Measurements from ENCODE around the gene ITPK1. TPM values are rescaled to one million over a fixed set of nuclear protein-coding genes. Genes with fewer than 3 reads are reported as not detected.

The ITPK1 gene
- total RNA-seq, 2 experiments from 2014 or later = 63.7 to 71.0 TPM

DNA sequence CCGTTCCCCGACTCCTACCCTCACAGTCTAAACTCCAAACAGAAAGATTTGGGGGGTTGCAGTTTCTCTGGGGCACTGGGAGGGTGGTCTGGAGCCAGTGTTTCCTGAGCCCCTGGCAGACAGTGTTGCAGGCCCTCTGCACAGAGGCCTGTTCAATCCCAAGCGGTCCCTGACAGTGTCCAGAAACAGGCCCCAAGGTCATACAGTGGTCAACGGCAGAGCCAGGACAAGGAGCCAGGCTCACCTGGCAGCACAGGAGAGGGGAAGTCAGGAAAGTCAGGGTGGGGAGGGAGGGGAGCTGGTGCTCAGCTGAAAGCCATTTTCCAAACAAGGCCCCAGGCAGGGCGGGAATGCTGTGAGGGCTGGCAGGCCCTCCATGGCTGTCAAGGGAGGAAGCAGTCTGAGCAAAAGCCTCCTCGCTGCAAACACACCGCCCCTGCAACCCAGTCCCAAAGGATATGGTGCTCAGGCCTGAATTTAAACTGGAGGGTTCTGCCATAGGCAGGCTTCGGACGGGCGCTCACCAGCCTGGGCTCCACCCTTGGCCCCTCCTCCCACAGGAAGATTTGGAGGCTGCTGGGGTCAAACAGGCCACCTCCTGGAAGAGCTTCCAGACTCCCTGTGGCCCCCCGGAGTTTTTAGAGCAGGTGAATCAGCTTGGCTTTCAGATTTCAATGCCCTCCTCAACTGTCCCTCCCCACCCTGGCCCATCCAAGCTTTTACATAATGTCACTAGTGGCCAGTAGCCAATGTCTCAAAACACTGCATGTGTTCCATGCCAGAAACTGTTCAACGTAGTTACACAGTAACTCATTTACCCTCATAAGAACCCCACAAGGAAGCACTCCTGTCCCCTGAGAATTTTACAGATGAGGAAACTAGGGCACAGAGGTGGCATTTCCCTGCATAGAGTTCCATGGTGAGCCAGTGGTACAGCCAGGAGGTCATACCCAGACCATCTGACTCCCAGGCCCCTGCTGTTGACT, 151.3 kb downstream of the ITPK1 start:
- peaks cover 4% of the 10 kb centered on the region for H3K9me3 Mint-ChIP-seq
- no peak overlapping the region for H3K27ac Mint-ChIP-seq
- peaks cover 4% of the 10 kb centered on the region for H3K36me3 Mint-ChIP-seq (ENCODE audit: low read depth)
- ChIA-PET POLR2A (no interaction called here), CTCF (no interaction called here)
- DNase-seq = no peak
- no peak overlapping the region for H3K4me3 Mint-ChIP-seq
- no peaks in the 10 kb centered on the region for H3K27me3 Mint-ChIP-seq
- H3K4me1 Mint-ChIP-seq = no peaks in the 10 kb centered on the region

DNA sequence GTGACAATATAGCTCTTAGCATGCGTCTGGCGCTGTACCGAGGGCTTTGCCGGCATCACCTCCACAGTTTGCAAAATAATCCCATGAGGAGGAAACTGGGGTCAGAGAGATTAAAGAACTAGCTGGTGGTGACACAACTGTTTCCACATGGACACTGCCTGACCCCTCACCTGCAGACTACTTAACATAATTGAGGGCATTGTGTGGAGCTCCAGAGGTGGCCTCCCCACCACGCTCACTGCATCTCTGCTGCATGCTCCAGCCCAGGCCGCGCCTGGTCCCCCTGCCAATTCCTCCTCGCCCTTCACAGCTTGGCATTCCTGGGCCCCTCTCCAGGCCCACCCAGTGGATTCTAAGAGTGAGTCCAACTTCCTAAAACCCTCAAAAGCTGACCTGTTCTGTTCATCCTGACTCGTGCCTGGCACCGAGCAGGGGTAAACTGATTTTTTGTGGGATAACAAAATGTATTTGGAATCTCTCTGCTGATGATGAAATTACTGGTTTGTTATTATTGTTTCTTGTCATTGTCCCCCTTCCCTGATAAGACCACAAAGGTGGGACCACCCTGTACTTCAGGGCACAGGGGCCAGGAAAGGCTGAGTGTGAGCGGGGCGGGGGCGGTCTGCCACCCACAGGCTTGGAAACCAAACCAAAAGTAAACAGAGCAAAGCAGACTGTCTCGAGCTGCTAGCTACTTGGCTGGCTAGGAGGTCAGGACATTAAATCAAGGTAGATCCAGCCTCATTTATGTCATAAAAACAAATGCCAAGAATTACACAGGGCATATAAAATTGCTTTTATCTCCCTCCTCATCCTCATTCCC, 152.2 kb downstream of the ITPK1 start:
- no peak overlapping the region for H3K27ac Mint-ChIP-seq
- POLR2A ChIA-PET = no interaction called here
- no peak for DNase-seq
- H3K27me3 Mint-ChIP-seq = no peaks in the 10 kb centered on the region
- H3K36me3 Mint-ChIP-seq (ENCODE audit: low read depth) = peaks cover 4% of the 10 kb centered on the region
- H3K9me3 Mint-ChIP-seq = peaks cover 4% of the 10 kb centered on the region
- no peak overlapping the region for H3K4me3 Mint-ChIP-seq
- CTCF ChIA-PET = interaction anchor here (0.6 to 1.3 kb wide), 3 partner anchors 9 to 50 kb away, joined by 3 read pairs; no protein-coding TSS in a partner anchor
- H3K4me1 Mint-ChIP-seq = no peaks in the 10 kb centered on the region

DNA sequence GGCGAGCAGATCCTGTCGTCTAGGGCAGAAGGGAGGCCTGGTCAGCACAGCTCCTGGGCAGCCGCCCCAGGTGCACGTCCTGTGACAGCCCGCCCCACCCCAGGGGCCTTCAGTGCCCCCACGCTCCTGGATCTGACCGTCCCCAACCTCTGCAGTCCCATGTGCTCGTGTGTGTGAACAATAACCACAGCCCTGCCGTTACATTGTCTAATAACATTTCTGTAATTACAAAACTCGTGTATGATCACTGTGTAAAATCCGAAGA, 153.0 kb downstream of the ITPK1 start:
- no peak overlapping the region for H3K27ac Mint-ChIP-seq
- H3K36me3 Mint-ChIP-seq (ENCODE audit: low read depth) = peaks cover 4% of the 10 kb centered on the region
- H3K4me1 Mint-ChIP-seq = no peaks in the 10 kb centered on the region
- no peak for DNase-seq
- H3K9me3 Mint-ChIP-seq = peaks cover 4% of the 10 kb centered on the region
- ChIA-PET CTCF (interaction anchor here (0.6 to 1.3 kb wide), 3 partner anchors 8 to 49 kb away, joined by 3 read pairs; no protein-coding TSS in a partner anchor), POLR2A (no interaction called here)
- H3K27me3 Mint-ChIP-seq = no peaks in the 10 kb centered on the region
- no peak overlapping the region for H3K4me3 Mint-ChIP-seq

DNA sequence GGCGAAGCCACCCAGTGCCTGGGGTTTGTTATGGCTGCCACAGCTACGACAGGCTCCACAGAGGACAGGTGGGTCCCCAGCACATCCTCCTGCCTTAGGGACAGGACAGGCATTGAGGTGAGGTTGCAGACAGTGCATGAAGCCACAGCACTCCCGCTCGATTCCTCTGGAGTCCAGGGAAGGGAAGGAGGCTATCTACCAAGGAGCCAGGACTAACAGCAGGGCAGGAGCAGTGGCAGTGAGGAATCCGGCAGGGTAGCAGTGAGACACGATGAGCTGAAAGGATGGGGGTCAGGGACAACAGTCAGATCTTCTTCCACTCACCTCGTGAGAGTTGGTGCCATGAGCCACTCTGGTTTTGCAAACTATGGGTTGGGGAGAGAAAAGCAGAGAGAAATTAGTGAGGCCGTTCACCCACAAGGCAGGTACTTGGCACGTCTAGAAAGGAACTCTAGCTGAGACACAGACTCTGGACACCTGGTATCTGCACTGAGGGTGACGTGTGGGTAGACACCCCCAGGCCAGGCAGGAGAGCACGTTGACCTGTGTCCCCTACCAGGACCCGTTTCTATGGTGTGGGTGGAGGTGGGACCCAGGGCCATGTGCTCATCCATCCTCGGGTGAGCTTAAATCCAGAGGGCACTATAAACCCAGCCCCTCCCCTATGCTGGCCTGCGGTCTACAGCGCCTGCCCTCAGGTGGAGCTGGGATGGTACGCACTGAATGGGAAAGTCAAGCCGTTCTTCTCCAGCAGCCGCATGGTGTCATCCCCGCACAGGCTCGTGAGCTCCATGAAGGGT, 153.5 kb downstream of the ITPK1 start:
- Mint-ChIP-seq H3K4me1 (no peaks in the 10 kb centered on the region), H3K27ac (no peak overlapping the region), H3K27me3 (no peaks in the 10 kb centered on the region), H3K36me3 (ENCODE audit: low read depth) (no peaks in the 10 kb centered on the region), H3K4me3 (no peak overlapping the region), H3K9me3 (no peaks in the 10 kb centered on the region)
- ChIA-PET CTCF (interaction anchor here (0.6 to 1.3 kb wide), 3 partner anchors 7 to 12 kb away, joined by 3 read pairs; no protein-coding TSS in a partner anchor), POLR2A (no interaction called here)
- no peak for DNase-seq

DNA sequence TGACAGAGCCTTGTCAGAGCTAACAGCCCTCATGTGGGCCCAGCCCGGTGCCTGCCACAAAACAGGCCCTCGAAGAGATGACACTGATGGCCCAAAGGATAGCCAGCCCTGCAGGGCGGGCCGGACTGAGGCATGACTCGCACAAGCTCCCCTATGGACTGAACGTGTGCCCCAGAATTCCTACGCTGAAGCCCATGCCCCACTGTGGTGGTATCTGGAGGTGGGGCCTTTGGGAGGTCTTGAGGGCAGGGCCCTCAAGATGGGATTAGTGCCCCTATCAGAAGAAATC, 154.2 kb downstream of the ITPK1 start:
- H3K27ac Mint-ChIP-seq = peak overlapping the region; percentile 25
- no peak for DNase-seq
- H3K36me3 Mint-ChIP-seq (ENCODE audit: low read depth) = no peaks in the 10 kb centered on the region
- no peaks in the 10 kb centered on the region for H3K27me3 Mint-ChIP-seq
- CTCF ChIA-PET = interaction anchor here (1.1 kb wide), 1 partner anchor 8 kb away, joined by 3 read pairs; no protein-coding TSS in a partner anchor
- no peak overlapping the region for H3K4me3 Mint-ChIP-seq
- H3K4me1 Mint-ChIP-seq = no peaks in the 10 kb centered on the region
- no peaks in the 10 kb centered on the region for H3K9me3 Mint-ChIP-seq
- POLR2A ChIA-PET = no interaction called here

DNA sequence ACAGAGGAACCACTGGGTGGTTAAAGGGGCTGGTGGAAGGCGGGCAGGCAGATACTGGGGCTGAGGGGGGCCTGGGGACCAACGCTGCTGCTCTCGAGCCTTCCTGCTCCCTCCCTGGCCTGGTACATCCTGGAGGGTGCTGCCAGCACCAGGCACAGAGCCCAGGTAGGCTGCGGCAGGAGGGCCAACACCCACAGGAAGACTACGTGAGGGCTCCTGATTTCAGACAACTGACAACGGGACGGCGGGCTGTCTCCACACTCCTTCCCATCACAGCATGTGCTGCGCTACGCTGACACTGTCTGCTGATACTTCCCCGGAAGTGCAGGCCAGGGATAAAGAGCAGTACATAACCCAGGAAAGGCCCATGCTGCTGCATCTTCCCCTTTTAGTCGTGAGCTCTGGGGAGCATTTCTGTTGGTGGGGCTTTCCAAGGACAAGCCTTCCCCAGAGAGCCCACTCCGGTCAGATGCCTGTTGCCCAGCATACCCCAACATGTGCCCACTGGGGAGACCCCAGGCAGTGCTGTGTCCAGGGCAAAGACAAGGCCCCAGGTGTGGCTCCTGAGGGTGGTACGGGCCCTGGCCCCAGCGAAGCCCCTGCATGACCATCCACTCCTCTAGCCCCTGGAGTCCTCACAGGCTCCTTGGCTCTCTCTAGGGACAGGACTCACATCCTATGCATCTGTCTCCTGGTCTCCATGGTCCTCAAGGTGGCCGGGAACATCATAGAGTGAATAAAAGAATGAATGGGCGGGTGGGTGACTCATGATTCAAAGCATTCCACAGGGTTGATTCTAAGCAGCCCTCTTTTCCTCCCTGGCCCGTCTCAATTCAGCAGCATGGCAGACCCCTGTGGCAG, 154.8 kb downstream of the ITPK1 start:
- Mint-ChIP-seq H3K27ac (no peak overlapping the region), H3K9me3 (no peaks in the 10 kb centered on the region), H3K4me1 (no peaks in the 10 kb centered on the region), H3K36me3 (ENCODE audit: low read depth) (peaks cover 2% of the 10 kb centered on the region), H3K27me3 (no peaks in the 10 kb centered on the region), H3K4me3 (no peak overlapping the region)
- DNase-seq = no peak
- ChIA-PET POLR2A (no interaction called here), CTCF (interaction anchor here (0.6 to 1.2 kb wide), 3 partner anchors 9 to 1178 kb away, joined by 3 read pairs; no protein-coding TSS in a partner anchor)

DNA sequence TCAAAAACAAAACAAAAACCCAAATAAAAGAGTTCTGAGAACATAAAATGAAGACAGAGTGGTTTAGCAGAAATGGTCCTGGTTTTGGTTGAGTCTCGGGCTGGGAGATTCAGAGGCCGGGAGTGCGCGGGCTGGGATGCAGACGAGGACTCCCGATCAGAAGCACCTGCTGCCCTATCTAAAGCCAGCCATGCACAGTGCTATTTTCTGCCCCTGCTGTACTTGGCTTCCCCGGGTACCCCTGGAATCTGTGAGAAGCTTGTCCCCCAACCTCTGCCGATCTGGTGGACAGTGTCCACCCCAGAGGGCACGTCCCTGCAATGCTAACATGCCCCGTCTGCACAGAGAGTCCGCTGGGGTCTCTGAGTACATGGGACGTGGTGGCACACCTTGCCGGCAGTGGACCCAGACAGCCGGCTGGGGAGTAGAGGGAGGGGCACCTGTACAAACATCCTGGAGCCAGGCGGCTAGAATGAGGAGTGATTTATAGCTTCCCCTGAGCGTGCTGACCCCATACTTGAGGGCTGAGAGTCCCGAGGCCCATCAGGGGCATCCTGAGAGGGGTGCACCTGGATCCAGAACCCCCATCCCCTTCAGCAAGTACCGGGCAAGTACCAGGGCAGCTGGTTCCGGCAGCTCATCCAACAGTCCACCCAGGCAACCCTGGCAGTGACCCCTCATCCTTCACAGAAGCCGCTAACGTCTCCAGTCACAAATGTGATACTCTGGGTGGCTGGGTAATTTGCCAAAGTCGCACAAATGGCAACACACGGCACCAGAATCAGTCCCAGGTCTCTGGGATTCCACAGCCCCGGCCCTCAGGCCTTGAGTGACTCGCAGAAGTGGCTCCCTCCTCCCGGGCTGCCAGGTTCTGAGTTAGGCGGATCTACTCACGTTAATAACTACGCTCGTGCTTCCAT, 155.7 kb downstream of the ITPK1 start:
- DNase-seq = no peak
- H3K27ac Mint-ChIP-seq = no peak overlapping the region
- no peaks in the 10 kb centered on the region for H3K9me3 Mint-ChIP-seq
- POLR2A ChIA-PET = no interaction called here
- H3K4me3 Mint-ChIP-seq = no peak overlapping the region
- CTCF ChIA-PET = interaction anchor here (0.6 to 1.2 kb wide), 3 partner anchors 22 to 1179 kb away, joined by 3 read pairs; no protein-coding TSS in a partner anchor
- H3K27me3 Mint-ChIP-seq = no peaks in the 10 kb centered on the region
- H3K4me1 Mint-ChIP-seq = no peaks in the 10 kb centered on the region
- peaks cover 2% of the 10 kb centered on the region for H3K36me3 Mint-ChIP-seq (ENCODE audit: low read depth)

DNA sequence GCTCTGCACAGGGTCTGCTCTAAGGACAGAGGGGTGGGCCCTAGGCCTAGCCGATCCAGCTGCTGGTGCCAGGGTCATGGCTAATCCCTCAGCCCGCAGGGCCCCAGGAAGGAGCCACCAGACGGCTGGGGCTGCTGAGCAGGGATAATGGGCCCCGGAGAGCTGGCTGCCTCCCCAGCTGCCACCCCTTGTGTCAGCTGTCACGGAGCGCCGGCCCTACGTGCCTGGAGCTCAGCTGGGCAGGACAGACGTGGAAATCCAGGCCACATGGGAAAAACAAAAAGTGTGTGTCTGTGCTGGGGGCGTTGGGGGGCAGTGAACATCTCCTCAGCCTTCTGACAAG, 156.6 kb downstream of the ITPK1 start:
- no peak for DNase-seq
- no peak overlapping the region for H3K4me3 Mint-ChIP-seq
- no peaks in the 10 kb centered on the region for H3K9me3 Mint-ChIP-seq
- POLR2A ChIA-PET = no interaction called here
- H3K27me3 Mint-ChIP-seq = no peaks in the 10 kb centered on the region
- no peaks in the 10 kb centered on the region for H3K4me1 Mint-ChIP-seq
- peaks cover 2% of the 10 kb centered on the region for H3K36me3 Mint-ChIP-seq (ENCODE audit: low read depth)
- CTCF ChIA-PET = interaction anchor here (0.8 kb wide), 1 partner anchor 187 kb away, joined by 3 read pairs; no protein-coding TSS in a partner anchor
- no peak overlapping the region for H3K27ac Mint-ChIP-seq

DNA sequence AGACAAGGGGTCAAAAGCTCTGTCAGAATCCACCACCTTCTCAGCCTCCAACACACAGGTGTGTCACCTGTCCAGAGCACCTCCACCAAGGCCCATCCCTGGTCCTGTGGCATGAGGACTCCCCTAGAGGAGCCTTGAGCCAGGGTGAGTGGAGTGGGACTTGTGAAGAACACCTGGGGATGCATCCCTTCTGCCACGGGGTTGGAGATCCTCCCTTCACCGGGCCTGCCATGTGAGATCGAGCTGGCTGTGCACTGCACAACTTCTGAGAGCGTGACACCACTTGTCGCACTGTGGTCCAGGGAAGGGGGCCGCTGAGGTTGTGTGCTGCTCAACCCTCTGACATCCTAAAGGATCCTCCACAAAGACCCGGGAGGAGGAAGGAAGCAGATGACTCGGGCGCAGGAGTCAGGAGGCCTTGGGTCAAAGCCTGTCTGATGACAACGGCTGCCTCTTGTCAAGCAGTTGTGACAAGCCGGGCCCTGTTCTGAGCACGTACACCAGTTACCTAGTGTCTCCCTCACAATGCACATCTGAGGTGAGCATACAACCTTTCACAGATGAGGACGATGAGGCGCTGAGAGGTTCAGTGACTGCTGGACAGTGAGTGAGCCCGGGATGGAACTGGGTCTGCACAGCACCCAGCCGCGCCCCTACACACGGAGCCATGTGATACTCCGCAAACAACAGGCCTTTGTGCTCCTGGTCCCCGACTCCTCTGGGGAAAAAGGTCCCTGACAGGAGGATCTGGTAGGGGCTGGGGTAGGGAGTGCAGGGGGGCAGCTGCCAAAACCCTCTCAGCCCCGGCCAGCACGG, 157.1 kb downstream of the ITPK1 start:
- no peak for DNase-seq
- ChIA-PET CTCF (no interaction called here), POLR2A (no interaction called here)
- Mint-ChIP-seq H3K4me1 (no peaks in the 10 kb centered on the region), H3K27ac (no peak overlapping the region), H3K9me3 (no peaks in the 10 kb centered on the region), H3K36me3 (ENCODE audit: low read depth) (peaks cover 2% of the 10 kb centered on the region), H3K4me3 (no peak overlapping the region), H3K27me3 (no peaks in the 10 kb centered on the region)

DNA sequence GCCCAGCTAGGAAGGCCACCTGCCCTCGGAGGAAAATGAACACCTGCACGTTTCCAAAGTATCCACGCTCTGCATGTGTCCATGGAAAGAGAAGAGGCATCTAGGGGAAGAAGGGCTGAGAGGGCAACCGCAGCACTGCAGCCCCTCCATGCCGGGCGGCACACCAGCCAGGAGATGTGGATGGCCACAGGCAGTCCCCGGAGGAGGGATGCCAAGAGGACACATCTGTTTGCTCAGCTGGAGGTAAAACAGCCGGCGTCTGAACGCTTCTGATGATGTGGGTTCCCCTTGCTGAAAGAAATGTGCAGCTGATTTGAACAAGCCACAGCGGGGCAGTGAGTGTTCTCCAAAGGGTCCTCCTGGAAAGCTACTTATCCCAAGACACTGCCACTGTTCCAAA, 158.8 kb downstream of the ITPK1 start:
- CTCF ChIA-PET = interaction anchor here (0.5 kb wide), 1 partner anchor 268 kb away, joined by 3 read pairs; no protein-coding TSS in a partner anchor
- H3K27ac Mint-ChIP-seq = no peak overlapping the region
- POLR2A ChIA-PET = no interaction called here
- no peaks in the 10 kb centered on the region for H3K9me3 Mint-ChIP-seq
- DNase-seq = no peak
- H3K4me1 Mint-ChIP-seq = peaks cover 2% of the 10 kb centered on the region
- no peaks in the 10 kb centered on the region for H3K27me3 Mint-ChIP-seq
- H3K36me3 Mint-ChIP-seq (ENCODE audit: low read depth) = peaks cover 4% of the 10 kb centered on the region
- H3K4me3 Mint-ChIP-seq = no peak overlapping the region

DNA sequence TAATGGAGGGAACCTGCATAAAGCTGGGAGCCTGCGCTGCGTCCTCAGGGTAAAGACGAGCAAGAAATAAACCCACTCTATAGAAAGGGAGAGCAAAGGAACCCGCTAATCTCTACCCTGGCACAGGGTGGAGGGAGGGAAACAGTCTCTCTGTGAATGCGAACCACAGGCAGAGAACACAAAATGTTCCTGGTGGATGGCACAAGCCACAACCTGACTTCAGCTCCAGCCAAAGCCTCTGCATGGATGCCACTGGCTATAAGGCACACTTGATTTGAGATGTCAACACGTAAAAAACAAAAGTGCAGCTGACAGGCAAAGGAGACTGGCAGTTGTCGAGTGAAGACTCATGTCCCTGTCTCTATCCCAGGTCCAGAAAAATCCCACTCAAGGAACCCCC, 160.3 kb downstream of the ITPK1 start:
- H3K9me3 Mint-ChIP-seq = no peaks in the 10 kb centered on the region
- H3K4me1 Mint-ChIP-seq = peaks cover 4% of the 10 kb centered on the region
- ChIA-PET POLR2A (interaction anchor here (0.7 to 0.8 kb wide), 2 partner anchors 59 to 1036 kb away, joined by 3 to 5 read pairs; no protein-coding TSS in a partner anchor), CTCF (interaction anchor here (0.6 to 1.2 kb wide), 6 partner anchors 7 to 184 kb away, joined by 3 to 8 read pairs (median 3); no protein-coding TSS in a partner anchor)
- no peaks in the 10 kb centered on the region for H3K27me3 Mint-ChIP-seq
- DNase-seq = no peak
- no peak overlapping the region for H3K27ac Mint-ChIP-seq
- no peak overlapping the region for H3K4me3 Mint-ChIP-seq
- peaks cover 6% of the 10 kb centered on the region for H3K36me3 Mint-ChIP-seq (ENCODE audit: low read depth)

Measured in activated CD4-positive, alpha-beta T cell treated with anti-CD3 and anti-CD28 coated beads, Interleukin-2, amount 10 ng/mL, durations not matched to agents 7 days and 5 days (primary cell).